ENCODE measurements around the gene NBPF6.
"Not testable (repeated sequence)": the region's sequence is repeated elsewhere in the genome, so short reads cannot be mapped to it uniquely, and the experiment has no call there.

Gene NBPF6, protein sequence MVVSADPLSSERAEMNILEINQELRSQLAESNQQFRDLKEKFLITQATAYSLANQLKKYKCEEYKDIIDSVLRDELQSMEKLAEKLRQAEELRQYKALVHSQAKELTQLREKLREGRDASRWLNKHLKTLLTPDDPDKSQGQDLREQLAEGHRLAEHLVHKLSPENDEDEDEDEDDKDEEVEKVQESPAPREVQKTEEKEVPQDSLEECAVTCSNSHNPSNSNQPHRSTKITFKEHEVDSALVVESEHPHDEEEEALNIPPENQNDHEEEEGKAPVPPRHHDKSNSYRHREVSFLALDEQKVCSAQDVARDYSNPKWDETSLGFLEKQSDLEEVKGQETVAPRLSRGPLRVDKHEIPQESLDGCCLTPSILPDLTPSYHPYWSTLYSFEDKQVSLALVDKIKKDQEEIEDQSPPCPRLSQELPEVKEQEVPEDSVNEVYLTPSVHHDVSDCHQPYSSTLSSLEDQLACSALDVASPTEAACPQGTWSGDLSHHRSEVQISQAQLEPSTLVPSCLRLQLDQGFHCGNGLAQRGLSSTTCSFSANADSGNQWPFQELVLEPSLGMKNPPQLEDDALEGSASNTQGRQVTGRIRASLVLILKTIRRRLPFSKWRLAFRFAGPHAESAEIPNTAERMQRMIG

DNA sequence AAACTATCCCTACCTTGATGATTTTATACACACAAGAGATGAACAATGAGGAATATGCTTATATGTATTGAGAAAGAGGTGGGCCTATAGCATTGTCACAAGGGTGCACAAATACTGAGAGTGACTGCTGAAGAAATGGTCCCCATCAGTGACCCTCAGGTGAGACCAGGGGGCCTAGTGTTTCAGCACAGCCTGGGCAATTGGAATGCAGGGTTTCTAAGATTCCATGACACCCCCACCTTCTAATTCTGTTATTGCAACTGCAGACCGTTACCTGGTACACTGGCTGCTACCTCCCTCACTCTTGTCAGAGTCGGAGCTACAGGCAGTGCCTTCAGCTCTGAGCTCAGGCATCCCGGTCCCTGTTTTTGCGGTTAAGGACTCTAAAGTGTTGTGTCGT lies at the start of gene NBPF6:
NBPF6 (plus strand) TSS at position 301 of the 400 bp plus-strand sequence. CDS start 259 bp downstream, outside the sequence.
- not testable (repeated sequence) for DNase-seq

DNA sequence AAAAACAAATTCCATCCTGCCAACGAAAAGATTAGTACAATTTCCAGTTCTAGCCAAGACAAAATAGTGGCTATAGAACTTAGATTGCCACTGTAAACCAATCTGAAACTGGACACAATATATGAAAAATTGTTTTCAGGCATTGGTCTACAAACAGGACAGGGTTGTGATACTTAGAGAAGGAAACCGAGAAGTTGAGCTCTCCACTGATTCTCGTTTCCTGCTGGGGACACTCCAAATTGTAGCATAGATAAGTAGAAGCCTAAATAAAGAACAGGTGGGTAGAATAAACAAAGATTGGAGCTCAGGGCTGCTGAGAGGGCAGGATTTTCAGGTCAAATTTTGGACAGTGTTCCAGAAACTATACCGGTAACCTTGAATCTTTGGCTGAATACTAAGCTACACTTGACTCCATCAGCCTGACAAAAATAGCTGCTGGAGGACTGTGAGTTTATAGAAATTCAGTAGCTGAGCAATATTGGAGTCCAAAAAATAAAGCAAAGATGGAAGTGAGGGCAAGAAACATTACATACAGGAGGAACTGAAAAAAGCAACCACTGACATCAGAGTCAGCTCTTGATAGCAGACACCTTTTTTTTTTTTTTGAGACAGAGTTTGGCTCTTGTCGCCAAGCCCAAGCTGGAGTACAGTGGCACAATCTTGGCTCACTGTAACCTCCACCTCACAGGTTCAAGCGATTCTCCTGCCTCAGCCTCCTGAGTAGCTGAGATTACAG lies 38.9 kb upstream of the NBPF6 start:
- not testable (repeated sequence) for DNase-seq

DNA sequence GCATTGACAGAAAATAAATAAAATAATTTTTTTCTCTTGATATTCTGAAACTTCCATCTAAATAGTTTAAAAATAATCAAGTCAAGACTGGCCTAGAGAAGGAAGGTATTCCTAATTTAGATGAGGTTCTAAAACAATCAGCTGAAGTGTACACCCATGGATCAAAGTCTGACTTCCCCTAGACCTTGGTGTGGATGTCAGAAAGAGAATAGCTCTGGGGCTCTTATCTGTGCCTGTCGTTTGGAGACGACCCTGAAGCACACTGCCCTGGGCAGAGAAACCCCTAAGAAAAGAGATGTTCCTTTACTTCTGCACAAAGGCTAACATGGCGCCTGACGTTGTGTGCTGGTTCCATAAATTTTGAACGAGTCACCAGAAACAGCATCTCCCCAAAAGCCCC lies 30.0 kb upstream of the NBPF6 start:
- not testable (repeated sequence) for DNase-seq

DNA sequence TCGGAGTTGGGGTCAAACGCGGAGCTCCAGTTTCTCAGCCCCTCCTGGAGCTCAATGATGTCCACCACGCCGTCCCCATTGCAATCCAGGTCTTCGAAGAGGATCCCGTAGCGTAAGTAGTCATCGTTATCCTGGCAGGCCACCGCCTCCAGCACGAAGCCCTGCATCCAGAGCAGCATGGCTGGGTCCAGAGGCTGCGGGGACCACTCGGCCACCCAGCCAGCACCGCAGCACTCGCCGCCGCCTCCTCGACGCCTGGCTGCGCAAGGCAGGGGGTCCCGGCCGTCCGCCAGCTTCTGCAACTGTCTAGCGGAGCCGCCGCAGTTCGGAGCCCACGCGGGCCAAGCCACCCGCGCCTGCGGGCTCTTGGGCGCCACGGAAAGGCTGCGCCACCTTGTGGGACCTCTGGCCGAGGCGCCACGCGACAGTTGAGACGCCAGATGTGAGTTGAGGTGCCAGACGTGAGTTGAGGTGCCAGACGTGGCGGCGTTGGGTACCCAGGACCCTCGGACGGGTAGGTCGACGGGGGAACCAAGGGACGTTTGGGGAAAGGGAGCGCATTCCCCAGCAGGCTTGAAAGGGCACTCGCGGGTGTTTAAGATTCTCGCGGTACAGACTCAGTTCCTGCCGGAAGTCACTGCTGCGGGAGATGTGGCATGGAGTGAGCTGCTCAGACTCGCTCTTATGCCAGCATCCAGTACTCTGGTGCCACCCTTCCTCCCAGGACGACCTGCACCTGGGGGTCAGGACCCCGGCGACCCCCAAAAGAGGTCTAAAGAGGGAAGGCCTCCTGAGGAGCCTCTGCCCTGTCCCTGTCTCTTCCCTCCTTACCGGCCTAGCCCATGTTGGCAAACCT lies 28.9 kb upstream of the NBPF6 start:
- DNase-seq, result not testable (repeated sequence)

DNA sequence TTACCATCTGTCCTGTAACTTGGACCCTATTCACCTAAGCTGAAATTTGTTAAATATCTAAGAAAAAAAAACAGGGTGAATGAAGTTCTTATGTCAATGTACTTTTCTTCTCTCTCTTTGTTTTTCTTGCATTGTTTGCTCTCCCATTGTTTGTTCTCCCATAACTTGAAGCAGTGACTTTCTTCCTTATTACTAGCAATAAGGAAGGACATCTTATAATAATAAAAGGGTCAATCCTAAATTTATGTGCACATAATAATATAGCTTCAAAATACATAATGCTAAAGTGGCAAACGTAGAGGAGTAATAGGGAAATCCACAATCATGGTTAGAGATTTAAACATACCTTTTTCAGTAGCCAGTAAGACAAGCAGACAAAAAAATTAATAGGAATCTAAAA lies 23.3 kb upstream of the NBPF6 start:
- not testable (repeated sequence) for DNase-seq

DNA sequence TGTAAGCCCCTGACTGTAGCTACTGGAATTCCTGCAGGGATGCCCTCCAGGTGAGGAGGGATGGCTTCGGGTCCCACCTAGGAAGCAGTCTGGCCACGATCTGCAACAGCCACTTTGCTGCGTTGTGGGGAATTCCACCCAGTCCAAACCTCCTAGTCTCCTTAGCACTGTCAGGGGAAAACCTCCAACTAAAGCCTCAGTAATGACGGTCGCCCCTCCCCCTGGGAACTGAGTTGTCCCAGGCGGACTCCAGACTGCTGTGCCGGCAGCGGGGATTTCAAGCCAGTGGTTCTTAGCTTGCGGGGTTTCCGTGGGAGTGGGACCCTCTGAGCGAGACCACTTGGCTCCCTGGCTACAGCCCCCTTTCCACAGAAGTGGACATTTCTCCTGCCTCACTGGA lies 18.1 kb upstream of the NBPF6 start:
- DNase-seq, result not testable (repeated sequence)

DNA sequence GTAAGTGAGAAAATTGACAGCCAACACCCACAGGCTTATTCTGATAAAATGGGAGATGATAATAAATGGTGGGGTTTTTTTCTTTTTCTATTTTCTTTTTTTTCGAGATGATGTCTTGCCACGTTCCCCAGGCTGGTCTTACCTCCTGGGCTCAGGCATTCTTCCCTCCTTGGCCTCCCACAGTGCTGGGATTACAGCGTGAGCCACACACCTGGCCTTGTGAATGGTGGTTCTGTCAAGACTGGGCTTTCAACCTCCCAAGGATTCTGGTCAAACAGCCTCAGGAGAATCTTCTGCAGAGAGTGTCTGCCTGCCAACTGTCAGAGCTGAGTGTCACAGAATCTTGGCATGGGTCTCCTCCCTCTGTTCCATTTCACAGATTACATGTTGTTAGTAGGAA lies 16.7 kb upstream of the NBPF6 start:
- DNase-seq, result not testable (repeated sequence)

DNA sequence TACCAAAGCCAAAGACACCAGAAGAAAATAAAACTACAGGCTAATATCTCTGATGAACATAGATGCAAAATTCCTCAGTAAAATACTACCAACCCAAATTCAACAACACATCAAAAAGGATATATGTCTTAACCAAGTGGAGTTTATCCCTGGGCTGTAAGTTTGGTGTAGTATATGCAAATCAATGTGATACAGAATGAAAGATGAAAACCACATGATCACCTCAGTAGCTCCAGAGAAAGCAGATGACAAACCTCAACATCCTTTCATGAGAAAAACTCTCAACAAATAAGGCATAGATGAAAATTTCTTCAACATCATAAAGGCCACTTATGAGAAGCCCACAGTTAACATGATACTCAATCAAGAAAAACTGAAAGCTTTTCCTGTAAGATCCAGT lies 11.6 kb upstream of the NBPF6 start:
- DNase-seq, result not testable (repeated sequence)

DNA sequence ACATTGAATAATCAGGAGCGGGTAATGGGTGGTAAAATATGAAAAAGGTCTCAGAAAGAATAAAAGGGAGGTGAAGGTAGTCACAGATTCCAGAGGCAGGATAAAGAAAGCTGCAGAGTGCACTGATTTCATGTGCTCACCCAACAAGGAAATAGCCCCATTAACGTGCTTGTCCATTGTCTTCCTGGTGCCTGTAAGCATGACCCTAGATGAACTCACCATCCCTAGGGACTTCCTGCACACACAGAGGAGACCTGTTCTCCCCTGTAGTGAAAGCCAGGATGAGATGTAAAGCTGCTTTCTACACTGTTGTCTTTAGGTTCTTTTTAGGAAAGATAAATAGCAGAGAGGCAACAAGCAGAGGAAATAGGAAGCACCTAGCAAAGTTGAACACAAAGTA lies 4.4 kb downstream of the NBPF6 start:
- not testable (repeated sequence) for DNase-seq

DNA sequence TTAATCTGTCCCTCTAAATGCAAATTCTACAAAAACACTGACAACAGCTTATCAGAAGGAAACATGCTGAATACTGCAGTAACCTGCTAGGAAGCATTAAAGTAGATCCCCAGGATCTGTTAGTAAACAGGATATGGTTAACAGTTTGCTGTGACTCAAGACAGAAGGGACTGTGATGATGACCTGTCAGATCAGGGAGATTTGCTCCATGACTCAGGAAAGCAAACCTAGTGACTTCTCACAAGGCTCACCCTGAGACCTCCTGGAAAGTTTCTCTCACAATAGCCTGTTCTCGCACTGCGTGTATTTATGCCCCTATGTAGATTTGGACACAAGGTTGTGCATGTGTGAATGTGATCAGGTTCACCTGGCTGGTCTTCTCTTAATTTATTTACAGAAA lies 8.5 kb downstream of the NBPF6 start:
- not testable (repeated sequence) for DNase-seq

DNA sequence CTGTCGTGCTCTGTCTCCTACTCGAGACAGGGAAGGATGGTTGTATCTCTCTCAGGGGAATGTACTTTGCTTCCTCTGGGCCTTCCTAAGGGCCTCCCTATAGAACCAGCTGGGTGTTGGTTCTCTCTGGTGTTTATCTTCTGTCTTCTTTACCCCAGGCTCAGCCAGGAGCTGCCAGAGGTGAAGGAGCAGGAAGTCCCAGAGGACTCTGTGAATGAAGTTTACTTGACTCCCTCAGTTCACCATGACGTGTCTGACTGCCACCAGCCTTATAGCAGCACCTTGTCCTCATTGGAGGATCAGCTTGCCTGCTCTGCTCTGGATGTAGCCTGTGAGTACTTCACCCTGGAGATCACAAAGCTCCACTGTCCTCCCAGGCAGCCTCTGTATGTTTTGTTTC lies 11.6 kb downstream of the NBPF6 start:
- DNase-seq, result not testable (repeated sequence)

DNA sequence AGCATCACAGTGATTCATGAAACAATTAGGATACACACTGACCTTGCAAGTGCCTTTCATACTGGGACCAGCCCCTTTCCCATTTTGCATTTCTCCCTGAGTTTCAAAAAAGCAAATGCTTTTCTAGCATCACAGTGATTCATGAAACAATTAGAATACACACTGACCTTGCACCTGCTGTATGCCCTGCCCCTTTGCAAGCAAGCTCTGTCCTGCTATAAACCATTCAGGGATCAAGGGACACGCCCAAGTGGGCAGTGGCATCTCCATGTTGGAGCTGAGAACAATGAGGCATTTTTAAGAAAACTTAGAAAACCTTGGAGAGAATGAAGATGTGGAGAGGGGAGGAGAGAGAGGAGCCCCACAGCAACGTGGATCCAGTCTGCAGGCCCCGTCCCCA lies 13.8 kb downstream of the NBPF6 start:
- not testable (repeated sequence) for DNase-seq

DNA sequence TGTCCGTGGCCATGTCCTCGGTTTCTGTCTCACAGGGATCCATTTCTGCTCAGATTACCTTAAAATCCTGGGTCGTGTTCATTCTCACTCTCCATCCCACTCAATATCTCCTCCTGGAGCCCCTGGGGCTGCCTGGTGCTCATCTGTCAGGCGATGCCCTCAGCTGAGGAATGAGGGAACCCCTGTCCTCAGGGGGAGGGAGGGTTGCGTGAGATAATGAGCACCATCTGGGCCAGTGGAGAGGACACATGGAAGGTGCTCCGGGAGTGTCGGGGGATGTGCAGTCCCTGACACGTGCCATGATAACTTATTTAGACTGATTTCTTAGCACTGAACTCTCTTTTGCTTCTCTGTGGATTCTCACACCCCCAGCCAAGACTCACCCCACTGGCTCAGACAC lies 16.0 kb downstream of the NBPF6 start:
- DNase-seq, result not testable (repeated sequence)

DNA sequence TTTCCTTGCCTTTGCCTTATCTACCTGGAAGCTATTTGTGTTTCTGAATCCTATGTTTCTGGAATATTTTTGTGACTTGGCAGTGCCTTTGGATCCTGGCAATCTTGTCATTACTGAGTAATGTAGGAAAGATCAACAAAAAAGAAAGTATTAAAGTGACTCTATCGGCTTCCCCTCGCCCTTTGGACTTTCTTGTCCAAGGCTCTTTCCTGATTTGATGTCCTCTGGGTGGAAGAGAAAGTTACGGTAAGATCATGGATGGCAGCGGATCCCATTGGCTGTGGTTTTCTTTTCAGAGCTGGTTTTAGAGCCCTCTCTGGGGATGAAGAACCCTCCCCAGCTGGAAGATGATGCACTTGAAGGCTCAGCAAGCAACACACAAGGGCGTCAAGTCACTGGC lies 17.0 kb downstream of the NBPF6 start:
- not testable (repeated sequence) for DNase-seq

DNA sequence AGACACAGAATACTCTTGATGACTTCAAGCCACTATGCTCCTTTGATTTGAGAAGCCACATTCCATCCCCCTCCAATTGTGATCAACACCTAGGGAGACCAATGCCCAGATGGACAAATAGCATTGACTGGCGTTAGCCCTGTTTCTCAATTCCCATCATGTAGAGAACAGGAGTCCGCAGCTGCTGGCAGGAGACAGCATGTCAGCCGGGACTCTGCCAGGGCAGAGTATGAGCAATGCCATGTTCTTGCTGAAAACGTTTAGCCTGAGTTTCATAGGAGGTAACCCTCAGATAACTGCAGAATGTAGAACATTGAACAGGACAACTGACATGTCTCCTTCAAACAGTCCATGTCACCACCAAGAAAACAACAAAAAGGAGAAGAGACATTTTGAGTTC lies 20.6 kb downstream of the NBPF6 start:
- DNase-seq, result not testable (repeated sequence)

DNA sequence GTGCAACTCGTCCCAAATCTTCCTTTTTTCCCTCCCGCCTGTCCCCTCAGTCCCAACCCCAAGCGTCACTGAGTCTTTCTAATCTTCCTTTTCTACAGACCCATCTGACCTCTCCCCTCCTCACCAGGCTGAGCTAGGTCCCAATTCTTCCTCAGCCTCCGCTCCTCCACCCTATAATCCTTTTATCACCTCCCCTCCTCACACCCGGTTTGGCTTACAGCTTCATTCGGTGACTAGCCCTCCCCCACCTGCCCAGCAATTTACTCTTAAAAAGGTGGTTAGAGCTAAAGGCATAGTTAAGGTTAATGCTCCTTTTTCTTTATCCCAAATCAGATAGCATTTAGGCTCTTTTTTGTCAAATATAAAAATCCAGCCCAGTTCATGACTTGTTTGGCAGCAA lies 24.4 kb downstream of the NBPF6 start:
- not testable (repeated sequence) for DNase-seq

DNA sequence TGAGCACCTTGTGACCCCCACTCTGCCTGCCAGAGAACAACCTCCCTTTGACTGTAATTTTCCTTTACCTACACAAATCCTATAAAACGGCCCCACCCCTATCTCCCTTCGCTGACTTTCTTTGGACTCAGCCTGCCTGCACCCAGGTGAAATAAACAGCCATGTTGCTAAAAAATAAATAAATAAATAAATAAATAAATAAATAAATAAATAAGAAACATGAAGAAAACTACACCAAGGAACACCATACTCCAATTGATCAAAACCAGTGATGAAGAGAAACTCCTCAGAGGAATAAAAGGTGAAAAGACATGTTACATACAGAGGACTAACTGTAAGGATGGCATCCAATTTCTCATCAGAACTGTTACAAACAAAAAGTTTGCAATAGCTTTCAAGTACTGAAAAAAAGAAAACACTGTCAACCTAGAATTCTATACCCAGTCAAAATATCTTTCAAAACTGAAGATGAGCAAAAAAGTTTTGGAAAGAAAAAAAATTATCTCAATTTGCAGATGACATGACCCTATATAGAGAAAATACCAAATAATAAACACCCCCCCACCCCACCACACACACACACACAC lies 28.4 kb downstream of the NBPF6 start:
- DNase-seq, result no peak

DNA sequence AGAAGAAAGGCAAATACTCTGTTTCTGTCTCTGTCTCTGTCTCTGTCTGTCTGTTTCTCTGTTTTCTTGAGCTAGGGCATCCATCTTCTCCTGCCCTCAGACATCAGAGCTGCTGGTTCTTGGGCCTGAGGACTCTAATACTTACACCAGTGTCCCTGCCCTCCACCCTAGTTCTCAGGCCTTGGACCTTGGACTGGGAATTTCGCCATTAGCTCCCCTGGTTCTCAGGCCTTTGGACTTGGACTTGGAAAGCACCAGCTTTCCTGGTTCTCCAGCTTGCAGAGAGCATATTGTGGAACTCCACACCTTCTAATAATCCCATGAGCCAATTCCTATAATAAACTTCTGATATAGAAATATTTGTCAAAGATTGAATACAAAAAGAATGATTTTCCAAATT lies 32.6 kb downstream of the NBPF6 start:
- DNase-seq, result no peak

DNA sequence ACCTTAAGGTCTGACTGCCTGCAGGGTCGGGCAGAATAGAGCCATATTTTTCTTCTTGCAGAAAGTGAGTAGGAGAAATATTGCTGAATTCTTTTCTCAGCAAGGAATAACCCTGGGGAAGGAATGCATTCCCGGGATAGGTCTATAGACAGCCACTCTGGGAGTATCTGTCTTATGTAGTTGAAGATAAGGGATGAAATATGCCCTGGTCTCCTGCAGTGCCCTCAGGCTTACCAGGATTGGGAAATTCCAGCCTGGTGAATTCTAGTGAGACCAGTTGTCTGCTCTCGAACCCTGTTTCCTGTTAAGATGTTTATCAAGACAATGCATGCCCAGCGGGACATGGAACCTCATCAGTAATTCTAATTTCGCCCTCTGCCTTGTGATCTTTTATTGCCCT lies 35.8 kb downstream of the NBPF6 start:
- DNase-seq, result not testable (repeated sequence)

DNA sequence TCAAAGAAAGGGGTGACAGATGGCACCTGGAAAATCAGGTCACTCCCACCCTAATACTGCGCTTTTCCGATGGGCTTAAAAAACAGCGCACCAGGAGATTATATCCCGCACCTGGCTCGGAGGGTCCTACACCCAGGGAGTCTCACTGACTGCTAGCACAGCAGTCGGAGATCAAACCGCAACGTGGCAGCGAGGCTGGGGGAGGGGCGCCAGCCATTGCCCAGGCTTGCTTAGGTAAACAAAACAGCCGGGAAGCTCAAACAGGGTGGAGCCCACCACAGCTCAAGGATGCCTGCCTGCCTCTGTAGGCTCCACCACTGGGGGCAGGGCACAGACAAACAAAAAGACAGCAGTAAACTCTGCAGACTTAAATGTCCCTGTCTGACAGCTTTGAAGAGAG lies 36.6 kb downstream of the NBPF6 start:
- not testable (repeated sequence) for DNase-seq

DNA sequence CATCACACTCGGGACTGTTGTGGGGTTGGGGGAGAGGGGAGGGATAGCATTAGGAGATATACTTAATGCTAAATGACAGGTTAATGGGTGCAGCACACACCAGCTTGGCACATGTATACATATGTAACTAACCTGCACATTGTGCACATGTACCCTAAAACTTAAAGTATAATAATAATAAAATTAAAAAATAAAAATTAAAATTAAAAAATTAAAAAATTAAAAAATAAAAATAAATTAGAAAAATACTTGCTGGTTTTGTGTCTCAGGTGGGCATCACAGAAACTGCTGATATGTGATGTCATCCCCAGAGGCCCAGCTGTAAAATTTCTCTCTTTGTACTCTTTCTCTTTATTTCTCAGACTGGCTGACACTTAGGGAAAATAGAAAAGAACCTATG lies 44.9 kb downstream of the NBPF6 start:
- not testable (repeated sequence) for DNase-seq

DNA sequence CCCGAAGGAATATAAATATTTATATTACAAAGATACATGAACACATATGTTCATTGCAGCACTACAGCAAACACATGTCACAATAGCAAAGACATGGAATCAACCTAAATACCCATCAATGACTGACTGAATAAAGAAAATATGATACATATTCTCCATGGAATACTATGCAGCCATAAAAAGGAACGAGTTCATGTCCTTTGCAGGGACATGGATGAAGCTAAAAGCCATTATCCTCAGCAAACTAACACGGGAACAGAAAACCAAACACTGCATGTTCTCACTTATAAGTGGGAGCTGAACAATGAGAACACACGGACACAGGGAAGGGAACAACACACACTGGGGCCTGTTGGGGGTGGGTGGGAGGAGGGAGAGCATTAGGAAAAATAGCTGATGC lies 46.7 kb downstream of the NBPF6 start:
- not testable (repeated sequence) for DNase-seq

Data from activated T-cell treated with anti-CD3 and anti-CD28 coated beads, Interleukin-2, amount 50 U/mL, for 1 hour (primary cell).